HepG2 (cell line): ENCODE data around the gene CNP. TPM values are rescaled to one million over a fixed set of nuclear protein-coding genes. Genes with fewer than 3 reads are reported as not detected.
A peak's percentile ranks its signal among the peaks of the same experiment; 100 is the strongest.

ENCODE experiments used
- ARNTL ChIP-seq: sonication (generic); formaldehyde crosslinking; IDR thresholded peaks from 2 replicates; pipeline ENCODE4 v1.4.0; 2020; ENCODE audit warnings: mild to moderate bottlenecking, missing genetic modification reagents
- CENPX ChIP-seq: sonication (generic); formaldehyde crosslinking; IDR thresholded peaks from 2 replicates; pipeline ENCODE4 v1.9.0; 2021; ENCODE audit warnings: mild to moderate bottlenecking, missing genetic modification reagents, moderate library complexity
- HDAC6 ChIP-seq: fragments of 200-600 bp; sonication (generic); IDR thresholded peaks from 2 replicates; pipeline ENCODE4 v1.7.0; 2017; ENCODE audit warnings: mild to moderate bottlenecking, antibody characterized with exemption, low read length, low read depth
- HES4 ChIP-seq: sonication (generic); formaldehyde crosslinking; IDR thresholded peaks from 2 replicates; pipeline ENCODE4 v1.9.0; 2021; ENCODE audit warnings: mild to moderate bottlenecking, missing genetic modification reagents, borderline replicate concordance
- HNRNPK ChIP-seq: fragments of 200-400 bp; formaldehyde crosslinking; IDR thresholded peaks from 2 replicates; pipeline ENCODE4 v1.6.1; 2018; ENCODE audit warnings: low read length, low read depth, moderate library complexity, mild to moderate bottlenecking; ENCODE audit not compliant: poor library complexity, severe bottlenecking
- HNRNPLL ChIP-seq: fragments of 200-400 bp; formaldehyde crosslinking; IDR thresholded peaks from 2 replicates; pipeline ENCODE4 v1.6.1; 2017; ENCODE audit warnings: mild to moderate bottlenecking, low read depth, low read length; ENCODE audit not compliant: poor library complexity, severe bottlenecking
- HOXA3 ChIP-seq: sonication (generic); formaldehyde crosslinking; IDR thresholded peaks from 2 replicates; pipeline ENCODE4 v1.5.0; 2020; ENCODE audit warnings: missing genetic modification reagents
- MXD3 ChIP-seq: IDR thresholded peaks from 2 replicates; pipeline ENCODE4 v1.6.1; 2016; ENCODE audit warnings: mild to moderate bottlenecking, missing biosample characterization, missing genetic modification reagents
- NCOA1 ChIP-seq: sonication (generic); formaldehyde crosslinking; IDR thresholded peaks from 2 replicates; pipeline ENCODE4 v1.9.0; 2021; ENCODE audit warnings: missing genetic modification reagents
- SIX4 ChIP-seq: sonication (generic); formaldehyde crosslinking; IDR thresholded peaks from 2 replicates; pipeline ENCODE4 v1.4.0; 2020; ENCODE audit warnings: missing genetic modification reagents
- SMC3 ChIP-seq: IDR thresholded peaks from 2 replicates; pipeline ENCODE4 v1.6.1; 2011; ENCODE audit warnings: low read length, improper control_type of control experiment
- SNAPC5 ChIP-seq: sonication (generic); formaldehyde crosslinking; IDR thresholded peaks from 2 replicates; pipeline ENCODE4 v1.8.1; 2023; ENCODE audit warnings: mild to moderate bottlenecking, missing genetic modification reagents, borderline replicate concordance
- TRAFD1 ChIP-seq: sonication (generic); formaldehyde crosslinking; IDR thresholded peaks from 2 replicates; pipeline ENCODE4 v1.5.1; 2020; ENCODE audit warnings: missing genetic modification reagents, mild to moderate bottlenecking, borderline replicate concordance
- ZFY ChIP-seq: sonication (generic); formaldehyde crosslinking; IDR thresholded peaks from 2 replicates; pipeline ENCODE4 v1.4.0; 2020; ENCODE audit warnings: missing genetic modification reagents
- ZNF12 ChIP-seq: sonication (generic); formaldehyde crosslinking; IDR thresholded peaks from 2 replicates; pipeline ENCODE4 v1.5.0; 2020; ENCODE audit warnings: missing genetic modification reagents
- ZNF484 ChIP-seq: sonication (generic); formaldehyde crosslinking; IDR thresholded peaks from 2 replicates; pipeline ENCODE4 v1.5.1; 2020; ENCODE audit warnings: mild to moderate bottlenecking, low read depth, missing genetic modification reagents, borderline replicate concordance
- ZNF724P ChIP-seq: sonication (generic); formaldehyde crosslinking; IDR thresholded peaks from 2 replicates; pipeline ENCODE4 v1.8.0; 2022; ENCODE audit warnings: missing genetic modification reagents, borderline replicate concordance
- ZNF75D ChIP-seq: sonication (generic); formaldehyde crosslinking; IDR thresholded peaks from 2 replicates; pipeline ENCODE4 v1.8.1; 2023; ENCODE audit warnings: missing genetic modification reagents, mild to moderate bottlenecking, borderline replicate concordance
- ZNF777 ChIP-seq: sonication (generic); formaldehyde crosslinking; IDR thresholded peaks from 2 replicates; pipeline ENCODE4 v1.4.0; 2020; ENCODE audit warnings: missing genetic modification reagents
- polyA plus RNA-seq, 8 experiments: library from polyadenylated mRNA; depleted of rRNA in 3 of 8; stranded (reverse) in 7 of 8; unstranded in 1 of 8; fragments of >200 nt; fragmentation: Illumina TruSeq in 4 of 8; extraction: Trizol in 4 of 8; gene quantifications; 2 replicates each; pipeline versions ENCODE4 v1.2.1 to v1.2.3, GENCODE V29; 2011 to 2016; ENCODE audit warnings: low read depth in 4 of 8, missing spikeins in 1 of 8, mixed read lengths in 1 of 8; ENCODE audit not compliant: insufficient read depth in 1 of 8
- total RNA-seq, 5 experiments: library from RNA; depleted of rRNA; stranded (reverse); fragments of >200 nt; fragmentation: Illumina TruSeq; extraction: Trizol; gene quantifications; 2 replicates each; pipeline ENCODE4 v1.2.3, GENCODE V29; 2016; ENCODE audit warnings: low read depth in 1 of 5
- TF ChIP-seq, protein P1 (sequence below): IDR thresholded peaks from 2 replicates; pipeline ENCODE4 v1.4.0; 2020; ENCODE audit warnings: mild to moderate bottlenecking, missing genetic modification reagents
- TF ChIP-seq, protein P2 (sequence below): sonication (generic); formaldehyde crosslinking; IDR thresholded peaks from 2 replicates; pipeline ENCODE4 v1.8.0; 2023; ENCODE audit warnings: mild to moderate bottlenecking, missing genetic modification reagents

CNP gene
- total and polyA plus RNA-seq, 2 of the 13 experiments (the other 11 are each of a cell fraction or from before 2014, with no cell fraction given), result 97.2 to 161 TPM

- TF ChIP-seq TRAFD1 (CRISPR knock-in tag), result peak; percentile 93; the same call in 1 of the 2 replicates
- TF ChIP-seq HOXA3 (CRISPR knock-in tag), result peak; percentile 98
- no peak for TF ChIP-seq SIX4 (CRISPR knock-in tag)
- no peak for TF ChIP-seq HDAC6
- peak; percentile 3; the same call in 1 of the 2 replicates for TF ChIP-seq SMC3
- no peak for TF ChIP-seq CENPX (CRISPR knock-in tag)
- no peak for TF ChIP-seq NCOA1 (CRISPR knock-in tag)
- no peak for TF ChIP-seq HNRNPK
- TF ChIP-seq HNRNPLL, result peak; percentile 92
- TF ChIP-seq HES4 (CRISPR knock-in tag), result no peak
- no peak for TF ChIP-seq ZNF484
- peak; percentile 80 for TF ChIP-seq ZFY
- TF ChIP-seq ARNTL, result peak; percentile 88
- no peak for TF ChIP-seq ZNF777 (CRISPR knock-in tag)
- TF ChIP-seq MXD3 (CRISPR knock-in tag), result peak; percentile 74; the same call in 1 of the 2 replicates
- TF ChIP-seq, protein P1, sequence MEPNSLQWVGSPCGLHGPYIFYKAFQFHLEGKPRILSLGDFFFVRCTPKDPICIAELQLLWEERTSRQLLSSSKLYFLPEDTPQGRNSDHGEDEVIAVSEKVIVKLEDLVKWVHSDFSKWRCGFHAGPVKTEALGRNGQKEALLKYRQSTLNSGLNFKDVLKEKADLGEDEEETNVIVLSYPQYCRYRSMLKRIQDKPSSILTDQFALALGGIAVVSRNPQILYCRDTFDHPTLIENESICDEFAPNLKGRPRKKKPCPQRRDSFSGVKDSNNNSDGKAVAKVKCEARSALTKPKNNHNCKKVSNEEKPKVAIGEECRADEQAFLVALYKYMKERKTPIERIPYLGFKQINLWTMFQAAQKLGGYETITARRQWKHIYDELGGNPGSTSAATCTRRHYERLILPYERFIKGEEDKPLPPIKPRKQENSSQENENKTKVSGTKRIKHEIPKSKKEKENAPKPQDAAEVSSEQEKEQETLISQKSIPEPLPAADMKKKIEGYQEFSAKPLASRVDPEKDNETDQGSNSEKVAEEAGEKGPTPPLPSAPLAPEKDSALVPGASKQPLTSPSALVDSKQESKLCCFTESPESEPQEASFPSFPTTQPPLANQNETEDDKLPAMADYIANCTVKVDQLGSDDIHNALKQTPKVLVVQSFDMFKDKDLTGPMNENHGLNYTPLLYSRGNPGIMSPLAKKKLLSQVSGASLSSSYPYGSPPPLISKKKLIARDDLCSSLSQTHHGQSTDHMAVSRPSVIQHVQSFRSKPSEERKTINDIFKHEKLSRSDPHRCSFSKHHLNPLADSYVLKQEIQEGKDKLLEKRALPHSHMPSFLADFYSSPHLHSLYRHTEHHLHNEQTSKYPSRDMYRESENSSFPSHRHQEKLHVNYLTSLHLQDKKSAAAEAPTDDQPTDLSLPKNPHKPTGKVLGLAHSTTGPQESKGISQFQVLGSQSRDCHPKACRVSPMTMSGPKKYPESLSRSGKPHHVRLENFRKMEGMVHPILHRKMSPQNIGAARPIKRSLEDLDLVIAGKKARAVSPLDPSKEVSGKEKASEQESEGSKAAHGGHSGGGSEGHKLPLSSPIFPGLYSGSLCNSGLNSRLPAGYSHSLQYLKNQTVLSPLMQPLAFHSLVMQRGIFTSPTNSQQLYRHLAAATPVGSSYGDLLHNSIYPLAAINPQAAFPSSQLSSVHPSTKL (CRISPR knock-in tag), result peak; percentile 81
- TF ChIP-seq ZNF724P (CRISPR knock-in tag), result no peak
- TF ChIP-seq, protein P2, sequence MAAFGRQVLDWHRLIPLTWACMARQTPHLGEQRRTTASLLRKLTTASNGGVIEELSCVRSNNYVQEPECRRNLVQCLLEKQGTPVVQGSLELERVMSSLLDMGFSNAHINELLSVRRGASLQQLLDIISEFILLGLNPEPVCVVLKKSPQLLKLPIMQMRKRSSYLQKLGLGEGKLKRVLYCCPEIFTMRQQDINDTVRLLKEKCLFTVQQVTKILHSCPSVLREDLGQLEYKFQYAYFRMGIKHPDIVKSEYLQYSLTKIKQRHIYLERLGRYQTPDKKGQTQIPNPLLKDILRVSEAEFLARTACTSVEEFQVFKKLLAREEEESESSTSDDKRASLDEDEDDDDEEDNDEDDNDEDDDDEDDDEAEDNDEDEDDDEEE, result no peak
- TF ChIP-seq ZNF12 (CRISPR knock-in tag), result peak; percentile 54; the same call in 1 of the 2 replicates
- TF ChIP-seq SNAPC5 (CRISPR knock-in tag), result no peak
- no peak for TF ChIP-seq ZNF75D (CRISPR knock-in tag)
These were observed 53.2 kb downstream of the CNP start, which contains the start of gene NKIRAS2 (continued) for GRCh38 chr17:42019509-42020404.
